MM.1S (cell line): ENCODE results near the gene RYK.

Experiments used
- EZH2phosphoT487 ChIP-seq: fragments of 300-600 bp; sonication (generic); IDR thresholded peaks from 2 replicates; pipeline ENCODE4 v1.6.1; 2018; ENCODE audit warnings: antibody characterized with exemption, low read length
- TF ChIP-seq, protein P1 (sequence below): fragments of 300-600 bp; sonication (generic); IDR thresholded peaks from 2 replicates; pipeline ENCODE4 v1.5.1; 2016; ENCODE audit warnings: antibody characterized with exemption, low read length, mixed read lengths

GRCh38 chr3:134299888-134300206, 49.2 kb upstream of the RYK start:
- TF ChIP-seq, protein P1, sequence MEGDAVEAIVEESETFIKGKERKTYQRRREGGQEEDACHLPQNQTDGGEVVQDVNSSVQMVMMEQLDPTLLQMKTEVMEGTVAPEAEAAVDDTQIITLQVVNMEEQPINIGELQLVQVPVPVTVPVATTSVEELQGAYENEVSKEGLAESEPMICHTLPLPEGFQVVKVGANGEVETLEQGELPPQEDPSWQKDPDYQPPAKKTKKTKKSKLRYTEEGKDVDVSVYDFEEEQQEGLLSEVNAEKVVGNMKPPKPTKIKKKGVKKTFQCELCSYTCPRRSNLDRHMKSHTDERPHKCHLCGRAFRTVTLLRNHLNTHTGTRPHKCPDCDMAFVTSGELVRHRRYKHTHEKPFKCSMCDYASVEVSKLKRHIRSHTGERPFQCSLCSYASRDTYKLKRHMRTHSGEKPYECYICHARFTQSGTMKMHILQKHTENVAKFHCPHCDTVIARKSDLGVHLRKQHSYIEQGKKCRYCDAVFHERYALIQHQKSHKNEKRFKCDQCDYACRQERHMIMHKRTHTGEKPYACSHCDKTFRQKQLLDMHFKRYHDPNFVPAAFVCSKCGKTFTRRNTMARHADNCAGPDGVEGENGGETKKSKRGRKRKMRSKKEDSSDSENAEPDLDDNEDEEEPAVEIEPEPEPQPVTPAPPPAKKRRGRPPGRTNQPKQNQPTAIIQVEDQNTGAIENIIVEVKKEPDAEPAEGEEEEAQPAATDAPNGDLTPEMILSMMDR = no peak
- no peak for TF ChIP-seq EZH2phosphoT487
